ENCODE measurements around the gene HDAC4.

DNA sequence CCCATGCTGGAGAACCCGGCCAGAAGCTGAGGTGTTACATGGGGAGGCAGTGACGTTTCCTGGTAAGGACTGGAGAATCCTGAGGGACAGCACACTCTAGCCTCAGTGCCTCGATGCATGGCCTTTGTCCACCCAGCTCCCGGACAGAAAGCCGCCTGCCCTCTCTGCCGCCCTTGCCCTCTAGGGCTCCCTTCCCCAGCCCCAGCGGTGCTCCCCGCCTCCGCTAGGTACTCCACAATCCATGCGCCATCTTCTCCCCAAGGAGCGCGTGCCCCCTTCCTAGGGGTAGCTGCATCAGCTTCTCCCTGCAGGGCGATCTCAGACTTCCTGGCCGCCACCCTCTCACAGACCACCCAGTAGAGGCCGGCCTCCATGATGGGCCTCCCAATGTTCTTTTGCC is 301.3 kb downstream of the HDAC4 start:
- TF ChIP-seq, protein P1, sequence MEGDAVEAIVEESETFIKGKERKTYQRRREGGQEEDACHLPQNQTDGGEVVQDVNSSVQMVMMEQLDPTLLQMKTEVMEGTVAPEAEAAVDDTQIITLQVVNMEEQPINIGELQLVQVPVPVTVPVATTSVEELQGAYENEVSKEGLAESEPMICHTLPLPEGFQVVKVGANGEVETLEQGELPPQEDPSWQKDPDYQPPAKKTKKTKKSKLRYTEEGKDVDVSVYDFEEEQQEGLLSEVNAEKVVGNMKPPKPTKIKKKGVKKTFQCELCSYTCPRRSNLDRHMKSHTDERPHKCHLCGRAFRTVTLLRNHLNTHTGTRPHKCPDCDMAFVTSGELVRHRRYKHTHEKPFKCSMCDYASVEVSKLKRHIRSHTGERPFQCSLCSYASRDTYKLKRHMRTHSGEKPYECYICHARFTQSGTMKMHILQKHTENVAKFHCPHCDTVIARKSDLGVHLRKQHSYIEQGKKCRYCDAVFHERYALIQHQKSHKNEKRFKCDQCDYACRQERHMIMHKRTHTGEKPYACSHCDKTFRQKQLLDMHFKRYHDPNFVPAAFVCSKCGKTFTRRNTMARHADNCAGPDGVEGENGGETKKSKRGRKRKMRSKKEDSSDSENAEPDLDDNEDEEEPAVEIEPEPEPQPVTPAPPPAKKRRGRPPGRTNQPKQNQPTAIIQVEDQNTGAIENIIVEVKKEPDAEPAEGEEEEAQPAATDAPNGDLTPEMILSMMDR (IDR thresholded peaks at IDR 0.05), result no peak
- no peak for TF ChIP-seq REST (IDR thresholded peaks at IDR 0.05; ENCODE audit: insufficient read depth in 1 of 2, low read depth in 2 of 2, low read length in 1 of 2)
